ENCODE results near the gene ADGRB2.

DNA sequence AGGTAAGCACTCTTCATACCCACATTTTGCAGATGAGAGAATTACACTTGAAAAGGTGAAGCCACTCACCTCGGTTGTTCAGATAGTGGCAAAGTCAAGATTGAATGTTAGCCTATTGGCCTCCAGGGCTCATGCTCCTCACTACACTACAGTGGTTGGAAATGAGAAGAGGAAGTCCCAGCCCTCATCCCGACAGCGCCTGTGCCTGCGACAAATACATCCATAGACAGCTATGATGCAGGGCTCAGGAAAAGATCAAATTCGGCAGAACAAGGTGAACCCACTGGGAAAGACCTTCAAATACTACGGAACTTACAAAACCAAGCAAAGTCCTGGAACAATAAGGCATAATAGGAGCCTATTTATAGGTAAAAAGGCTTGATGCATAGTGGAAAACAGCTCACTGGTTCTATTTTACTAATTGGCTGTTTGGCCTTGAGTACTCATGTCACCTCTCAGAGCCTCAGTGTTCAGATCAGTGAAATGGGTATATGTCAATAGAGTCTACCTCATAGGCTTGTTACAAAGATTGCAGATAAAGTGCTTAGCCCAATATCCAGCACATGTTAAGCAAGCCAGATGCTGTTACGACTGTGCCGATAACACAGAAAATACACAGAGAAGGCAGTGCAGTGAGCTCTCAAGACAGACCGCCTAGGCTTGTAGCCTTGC is 48.2 kb upstream of the ADGRB2 start:
- TF ChIP-seq CTCF (conservative IDR thresholded peaks at IDR 0.05; ENCODE audit: low read length) (no peak), EZH2phosphoT487 (IDR thresholded peaks at IDR 0.05; ENCODE audit: borderline replicate concordance, low read depth, low read length) (no peak)

All from OCI-LY7 (cell line).